ENCODE results near the gene SART3.

GRCh38 chr12:108523365-108523764, 37.6 kb downstream of the SART3 start:
- TF ChIP-seq CTCF (IDR thresholded peaks at IDR 0.05) = no peak
- no peak for TF ChIP-seq POLR2A (IDR thresholded peaks at IDR 0.05; ENCODE audit: low read depth)
- no peak for TF ChIP-seq EP300 (IDR thresholded peaks at IDR 0.05)
